Esophagus muscularis mucosa (tissue), 4 donors: ENCODE results near the gene STYXL2. TPM values are rescaled to one million over a fixed set of nuclear protein-coding genes. Genes with fewer than 3 reads are reported as not detected.

Source experiments
- DNase-seq: peaks from one replicate; pipeline ENCODE4 v3.0.0-alpha.2; 2017; ENCODE audit errors: extremely low spot score
- H3K27ac ChIP-seq, 4 donors: fragments of 200-600 bp; sonication (generic); replicated peaks in 1 of 4; 1 replicate in 3 of 4; 2 replicates in 1 of 4; pipeline ENCODE4 v1.5.1; 2016 to 2019; ENCODE audit warnings: mild to moderate bottlenecking in 1 of 4
- H3K27me3 ChIP-seq, 4 donors: fragments of 200-600 bp; sonication (generic); one replicate each; pipeline versions ENCODE4 v1.5.1 to v1.6.0; 2016 to 2019
- H3K36me3 ChIP-seq, 4 donors: fragments of 200-600 bp; sonication (generic); one replicate each; pipeline ENCODE4 v1.5.1; 2016 to 2019
- H3K4me1 ChIP-seq, 4 donors: fragments of 200-600 bp; sonication (generic); one replicate each; pipeline ENCODE4 v1.5.1; 2016 to 2019
- H3K4me3 ChIP-seq, 4 donors: fragments of 200-600 bp; sonication (generic); 1 replicate in 2 of 4; 2 replicates in 2 of 4; pipeline ENCODE4 v1.5.1; 2016 to 2019; ENCODE audit warnings: mild to moderate bottlenecking in 4 of 4, moderate library complexity in 1 of 4
- H3K9me3 ChIP-seq, 4 donors: fragments of 200-600 bp; sonication (generic); 1 replicate in 3 of 4; 2 replicates in 1 of 4; pipeline ENCODE4 v1.5.1; 2016 to 2019
- CTCF ChIP-seq, 3 experiments: fragments of 200-600 bp in 2 of 3; fragments of 450-650 bp in 1 of 3; sonication (generic) in 2 of 3; IDR thresholded peaks; one replicate each; pipeline ENCODE4 v1.5.1; 2017 to 2019; ENCODE audit warnings: antibody characterized with exemption in 3 of 3, mild to moderate bottlenecking in 2 of 3, moderate library complexity in 1 of 3
- EP300 ChIP-seq: sonication (generic); formaldehyde crosslinking; IDR thresholded peaks from one replicate; pipeline ENCODE4 v1.6.1; 2017; ENCODE audit warnings: antibody characterized with exemption
- POLR2A ChIP-seq: fragments of 450-650 bp; IDR thresholded peaks from one replicate; pipeline ENCODE4 v1.6.1; 2017; ENCODE audit warnings: antibody characterized with exemption, moderate library complexity, mild to moderate bottlenecking, low read depth
- POLR2AphosphoS5 ChIP-seq, 2 donors: sonication (generic); formaldehyde crosslinking; IDR thresholded peaks; one replicate each; pipeline ENCODE4 v1.6.1; 2017; ENCODE audit warnings: antibody characterized with exemption in 2 of 2
- WGBS: methylation state at CpG from one replicate; pipeline ENCODE4 v1.1.5; 2018; 5-methylcytosine and 5-hydroxymethylcytosine counted together
- intact Hi-C: fragments of 100-400 bp; cut with DNase I; formaldehyde crosslinking; loops from one replicate; pipeline ENCODE4 v1.15.1; 2023
- total RNA-seq, 4 donors: library from RNA; depleted of rRNA; stranded (reverse); fragments of >200 nt; gene quantifications; one replicate each; pipeline versions ENCODE4 v1.1.0 to v1.2.1, GENCODE V29; 2016

Gene STYXL2
- total RNA-seq, 4 donors from 2014 or later: 0.32 to 0.46 TPM; not detected in 2

GRCh38 chr1:167111868-167112709 lies 18.2 kb downstream of the STYXL2 start:
- Histone ChIP-seq H3K27me3 (peaks cover 0 to 13% (median 0%) of the 10 kb centered on the region in 4 donors), H3K4me3 (no peak overlapping the region), H3K4me1 (peaks cover 0 to 8% (median 0%) of the 10 kb centered on the region in 4 donors), H3K36me3 (peaks cover 0 to 10% (median 0%) of the 10 kb centered on the region in 4 donors), H3K27ac (no peak overlapping the region), H3K9me3 (peaks cover 0 to 5% (median 0%) of the 10 kb centered on the region in 4 donors)
- intact Hi-C loops: no loop called here
- WGBS: 91% methylated on average over 4 of the region's 4 CpGs
- TF ChIP-seq EP300 (no peak), POLR2A (no peak), CTCF (IDR thresholded peaks at IDR 0.05) (no peak), POLR2AphosphoS5 (IDR thresholded peaks at IDR 0.05) (no peak)
- no peak for DNase-seq

- no peak for DNase-seq
- H3K36me3 ChIP-seq: peaks cover 0 to 34% (median 0%) of the 10 kb centered on the region in 4 donors
- peaks cover 0 to 29% (median 0%) of the 10 kb centered on the region in 4 donors for H3K27me3 ChIP-seq
- H3K9me3 ChIP-seq: peaks cover 0 to 5% (median 0%) of the 10 kb centered on the region in 4 donors
- H3K4me3 ChIP-seq: no peak overlapping the region
- TF ChIP-seq POLR2A (no peak), EP300 (no peak), CTCF (IDR thresholded peaks at IDR 0.05) (no peak), POLR2AphosphoS5 (IDR thresholded peaks at IDR 0.05) (no peak)
- intact Hi-C loops: no loop called here
- no peak overlapping the region for H3K27ac ChIP-seq
- no peaks in the 10 kb centered on the region for H3K4me1 ChIP-seq
Observed at GRCh38 chr1:167114725-167115124, 20.9 kb downstream of the STYXL2 start.

- H3K4me1 ChIP-seq: no peaks in the 10 kb centered on the region
- TF ChIP-seq EP300: no peak
- WGBS: 50% methylated on average over 5 of the region's 5 CpGs
- H3K36me3 ChIP-seq: peaks cover 0 to 40% (median 0%) of the 10 kb centered on the region in 4 donors
- H3K9me3 ChIP-seq: peaks cover 0 to 2% (median 0%) of the 10 kb centered on the region in 4 donors
- peaks cover 0 to 29% (median 0%) of the 10 kb centered on the region in 4 donors for H3K27me3 ChIP-seq
- DNase-seq: no peak
- intact Hi-C loops: no loop called here
- H3K27ac ChIP-seq: no peak overlapping the region
- H3K4me3 ChIP-seq: no peak overlapping the region
Observed at GRCh38 chr1:167115655-167116054, 21.8 kb downstream of the STYXL2 start.

GRCh38 chr1:167116174-167116573 lies 22.3 kb downstream of the STYXL2 start:
- peaks cover 0 to 33% (median 0%) of the 10 kb centered on the region in 4 donors for H3K27me3 ChIP-seq
- H3K27ac ChIP-seq: no peak overlapping the region
- no peaks in the 10 kb centered on the region for H3K9me3 ChIP-seq
- DNase-seq: no peak
- peaks cover 0 to 44% (median 0%) of the 10 kb centered on the region in 4 donors for H3K36me3 ChIP-seq
- no peak for TF ChIP-seq POLR2AphosphoS5 (IDR thresholded peaks at IDR 0.05)
- TF ChIP-seq POLR2A: no peak
- TF ChIP-seq CTCF (IDR thresholded peaks at IDR 0.05): no peak
- H3K4me1 ChIP-seq: peaks cover 2 to 4% (median 4%) of the 10 kb centered on the region in 4 donors
- H3K4me3 ChIP-seq: no peak overlapping the region
- intact Hi-C loops: no loop called here
- WGBS: 75% methylated on average over 1 of the region's 1 CpG

- Histone ChIP-seq H3K27ac (no peak overlapping the region), H3K4me1 (peaks cover 5 to 13% (median 10%) of the 10 kb centered on the region in 4 donors), H3K4me3 (no peak overlapping the region), H3K36me3 (peaks cover 0 to 49% (median 0%) of the 10 kb centered on the region in 4 donors), H3K9me3 (no peaks in the 10 kb centered on the region), H3K27me3 (peaks cover 0 to 38% (median 0%) of the 10 kb centered on the region in 4 donors)
- WGBS: no CpG with 5 or more reads among the region's 9 CpGs
- TF ChIP-seq POLR2AphosphoS5 (IDR thresholded peaks at IDR 0.05) (no peak), EP300 (no peak)
- intact Hi-C loops: no loop called here
- DNase-seq: no peak
Observed at GRCh38 chr1:167117225-167117624, 23.4 kb downstream of the STYXL2 start.
